Measurements from ENCODE around the gene PPP6R3.

PPP6R3 gene

DNA sequence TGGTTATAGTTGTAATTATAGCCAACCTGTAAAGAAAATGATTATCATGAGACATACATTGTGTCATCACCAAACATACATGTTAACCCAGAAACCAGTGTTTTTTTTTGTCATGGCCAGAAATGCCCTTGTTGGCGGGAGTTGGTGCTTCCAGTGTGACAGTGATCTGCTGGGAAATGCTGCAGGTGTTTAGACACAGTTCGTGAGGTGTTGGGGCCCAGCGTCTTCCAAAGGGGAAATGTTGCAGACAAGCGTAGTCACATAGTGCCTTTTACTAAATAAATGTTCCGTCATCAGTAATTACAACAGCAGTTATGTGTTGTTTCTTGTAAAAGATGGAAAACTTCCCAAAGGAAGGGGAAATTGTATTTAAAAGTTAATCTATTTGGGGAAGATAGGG lies 131.2 kb downstream of the PPP6R3 start:
- Histone ChIP-seq H3K4me3 (ENCODE audit: low read length, poor library complexity, severe bottlenecking) (no peak overlapping the region), H3K9me3 (ENCODE audit: insufficient read depth, low read depth, low read length) (no peaks in the 10 kb centered on the region), H3K27me3 (ENCODE audit: insufficient read depth, low read length, poor library complexity, severe bottlenecking) (no peaks in the 10 kb centered on the region), H3K4me1 (ENCODE audit: insufficient read depth, low read length, poor library complexity, severe bottlenecking) (no peaks in the 10 kb centered on the region), H3K79me2 (ENCODE audit: insufficient read depth, low read length) (no peaks in the 10 kb centered on the region), H3K4me2 (ENCODE audit: low read depth, low read length, poor library complexity, severe bottlenecking) (no peak overlapping the region), H3K9ac (ENCODE audit: low read depth, low read length, poor library complexity, severe bottlenecking) (no peak overlapping the region), H4K20me1 (ENCODE audit: insufficient read depth, low read length, poor library complexity, severe bottlenecking) (peaks cover 1% of the 10 kb centered on the region), H2AFZ (ENCODE audit: low read length) (no peak overlapping the region), H3K9me2 (replicated peaks; ENCODE audit: low read depth, low read length) (no peaks in the 10 kb centered on the region), H3F3A (ENCODE audit: low read depth) (no peaks in the 10 kb centered on the region), H3K36me3 (ENCODE audit: insufficient read depth, low read length) (peaks cover 85% of the 10 kb centered on the region; the same call in 1 of the 2 replicates)
- TF ChIP-seq CTCF (conservative IDR thresholded peaks at IDR 0.05; ENCODE audit: low read length) = no peak
- TF ChIP-seq EZH2phosphoT487 (IDR thresholded peaks at IDR 0.05; ENCODE audit: borderline replicate concordance) = no peak

- Histone ChIP-seq H3F3A (ENCODE audit: low read depth) (no peaks in the 10 kb centered on the region), H2AFZ (ENCODE audit: low read length) (no peak overlapping the region), H4K20me1 (ENCODE audit: insufficient read depth, low read length, poor library complexity, severe bottlenecking) (no peaks in the 10 kb centered on the region), H3K4me3 (ENCODE audit: low read length, poor library complexity, severe bottlenecking) (no peak overlapping the region), H3K27me3 (ENCODE audit: insufficient read depth, low read length, poor library complexity, severe bottlenecking) (no peaks in the 10 kb centered on the region), H3K4me1 (ENCODE audit: insufficient read depth, low read length, poor library complexity, severe bottlenecking) (no peaks in the 10 kb centered on the region), H3K9ac (ENCODE audit: low read depth, low read length, poor library complexity, severe bottlenecking) (no peak overlapping the region), H3K9me2 (replicated peaks; ENCODE audit: low read depth, low read length) (no peaks in the 10 kb centered on the region), H3K4me2 (ENCODE audit: low read depth, low read length, poor library complexity, severe bottlenecking) (no peak overlapping the region), H3K79me2 (ENCODE audit: insufficient read depth, low read length) (no peaks in the 10 kb centered on the region), H3K9me3 (ENCODE audit: insufficient read depth, low read depth, low read length) (no peaks in the 10 kb centered on the region), H3K36me3 (ENCODE audit: insufficient read depth, low read length) (peaks cover 85% of the 10 kb centered on the region; the same call in 1 of the 2 replicates)
- no peak for TF ChIP-seq CTCF (conservative IDR thresholded peaks at IDR 0.05; ENCODE audit: low read length)
- no peak for TF ChIP-seq EZH2phosphoT487 (IDR thresholded peaks at IDR 0.05; ENCODE audit: borderline replicate concordance)
These were observed 132.9 kb downstream of the PPP6R3 start for GRCh38 chr11:68593441-68593840.

- Histone ChIP-seq H3K4me2 (ENCODE audit: low read depth, low read length, poor library complexity, severe bottlenecking) (no peak overlapping the region), H3K79me2 (ENCODE audit: insufficient read depth, low read length) (no peaks in the 10 kb centered on the region), H3F3A (ENCODE audit: low read depth) (no peaks in the 10 kb centered on the region), H3K9me3 (ENCODE audit: insufficient read depth, low read depth, low read length) (no peaks in the 10 kb centered on the region), H3K9ac (ENCODE audit: low read depth, low read length, poor library complexity, severe bottlenecking) (no peak overlapping the region), H3K9me2 (replicated peaks; ENCODE audit: low read depth, low read length) (no peaks in the 10 kb centered on the region), H3K36me3 (ENCODE audit: insufficient read depth, low read length) (peaks cover 86% of the 10 kb centered on the region; the same call in 1 of the 2 replicates), H3K4me1 (ENCODE audit: insufficient read depth, low read length, poor library complexity, severe bottlenecking) (no peaks in the 10 kb centered on the region), H2AFZ (ENCODE audit: low read length) (no peak overlapping the region), H3K27me3 (ENCODE audit: insufficient read depth, low read length, poor library complexity, severe bottlenecking) (no peaks in the 10 kb centered on the region), H4K20me1 (ENCODE audit: insufficient read depth, low read length, poor library complexity, severe bottlenecking) (no peaks in the 10 kb centered on the region), H3K4me3 (ENCODE audit: low read length, poor library complexity, severe bottlenecking) (no peak overlapping the region)
- TF ChIP-seq CTCF (conservative IDR thresholded peaks at IDR 0.05; ENCODE audit: low read length) (no peak), EZH2phosphoT487 (IDR thresholded peaks at IDR 0.05; ENCODE audit: borderline replicate concordance) (no peak)
These were observed 133.6 kb downstream of the PPP6R3 start for GRCh38 chr11:68594123-68594522.

Data from Loucy (cell line).